ENCODE measurements around the gene ABCD2. TPM values are rescaled to one million over a fixed set of nuclear protein-coding genes. Genes with fewer than 3 reads are reported as not detected.
"Not testable (repeated sequence)": the region's sequence is repeated elsewhere in the genome, so short reads cannot be mapped to it uniquely, and the experiment has no call there.

The ABCD2 gene
- total RNA-seq, 1 donor from 2014 or later, result 0.34 TPM

DNA sequence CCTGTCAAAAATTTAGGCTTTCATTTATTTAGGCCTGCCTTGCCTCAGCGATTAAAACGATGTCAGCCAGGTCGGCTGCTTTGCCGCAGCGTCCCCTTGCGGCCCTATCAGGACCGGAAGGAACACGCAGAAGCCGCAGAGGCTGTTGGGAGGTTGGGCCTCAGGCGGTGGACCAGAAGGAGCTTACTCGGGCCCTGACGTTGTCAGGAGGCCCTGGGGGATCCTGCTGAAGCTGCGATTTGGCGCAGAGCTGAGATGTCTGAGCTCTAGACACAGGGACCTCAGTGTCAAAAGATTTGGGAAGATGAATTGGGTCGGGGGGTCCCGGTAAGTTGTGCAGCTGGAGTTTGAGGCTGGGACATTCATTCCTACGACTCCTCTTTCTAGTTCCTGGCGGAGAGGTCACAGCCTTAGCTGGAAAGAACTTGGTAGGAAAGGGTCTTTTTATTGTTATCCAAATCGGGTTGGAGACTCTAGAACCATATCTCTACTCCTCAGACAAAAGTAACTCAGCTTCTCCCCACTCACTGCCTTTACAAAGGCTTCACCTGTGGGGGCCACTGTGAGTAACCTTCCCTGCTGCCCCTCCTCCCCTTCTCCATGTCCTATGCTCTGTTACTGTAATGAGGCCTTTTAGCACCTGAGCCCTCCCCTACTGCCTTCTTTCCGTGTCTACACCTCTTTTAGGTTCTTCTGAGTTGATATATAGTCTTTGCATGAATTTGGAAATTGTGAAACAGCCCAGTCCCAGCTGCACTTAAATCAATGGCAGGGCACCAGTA, 6.6 kb upstream of the ABCD2 start:
- TF ChIP-seq, protein P1, sequence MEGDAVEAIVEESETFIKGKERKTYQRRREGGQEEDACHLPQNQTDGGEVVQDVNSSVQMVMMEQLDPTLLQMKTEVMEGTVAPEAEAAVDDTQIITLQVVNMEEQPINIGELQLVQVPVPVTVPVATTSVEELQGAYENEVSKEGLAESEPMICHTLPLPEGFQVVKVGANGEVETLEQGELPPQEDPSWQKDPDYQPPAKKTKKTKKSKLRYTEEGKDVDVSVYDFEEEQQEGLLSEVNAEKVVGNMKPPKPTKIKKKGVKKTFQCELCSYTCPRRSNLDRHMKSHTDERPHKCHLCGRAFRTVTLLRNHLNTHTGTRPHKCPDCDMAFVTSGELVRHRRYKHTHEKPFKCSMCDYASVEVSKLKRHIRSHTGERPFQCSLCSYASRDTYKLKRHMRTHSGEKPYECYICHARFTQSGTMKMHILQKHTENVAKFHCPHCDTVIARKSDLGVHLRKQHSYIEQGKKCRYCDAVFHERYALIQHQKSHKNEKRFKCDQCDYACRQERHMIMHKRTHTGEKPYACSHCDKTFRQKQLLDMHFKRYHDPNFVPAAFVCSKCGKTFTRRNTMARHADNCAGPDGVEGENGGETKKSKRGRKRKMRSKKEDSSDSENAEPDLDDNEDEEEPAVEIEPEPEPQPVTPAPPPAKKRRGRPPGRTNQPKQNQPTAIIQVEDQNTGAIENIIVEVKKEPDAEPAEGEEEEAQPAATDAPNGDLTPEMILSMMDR (IDR thresholded peaks at IDR 0.05; ENCODE audit: unreplicated experiment), result no peak
- Mint-ChIP-seq H3K27ac (no peak overlapping the region), H3K9me3 (no peaks in the 10 kb centered on the region), H3K4me1 (no peaks in the 10 kb centered on the region), H3K4me3 (no peak overlapping the region), H3K36me3 (no peaks in the 10 kb centered on the region), H3K27me3 (ENCODE audit: low read depth) (no peaks in the 10 kb centered on the region)
- no peak for DNase-seq (ENCODE audit: low spot score in 2 of 2, unreplicated experiment in 2 of 2)

DNA sequence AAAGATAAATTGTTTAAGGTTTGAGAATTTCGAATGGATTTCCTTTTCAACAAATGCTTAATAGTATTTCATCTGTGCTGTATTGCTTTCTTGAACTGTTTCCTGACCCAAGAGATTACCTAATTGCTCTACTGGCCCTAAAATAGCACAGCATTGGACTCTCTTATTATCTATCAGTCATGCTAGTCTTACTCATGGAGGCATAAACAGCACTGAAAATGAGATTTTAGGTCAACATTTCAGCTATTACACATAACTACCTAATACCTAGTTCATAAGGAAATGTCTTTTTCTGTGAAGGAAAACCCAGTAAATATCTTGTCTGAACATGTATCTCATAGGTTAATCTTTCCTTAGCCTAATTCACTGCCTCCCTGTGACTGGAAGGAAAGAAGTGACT, 4.3 kb upstream of the ABCD2 start:
- Mint-ChIP-seq H3K4me1 (peaks cover 4% of the 10 kb centered on the region), H3K4me3 (no peak overlapping the region), H3K27ac (no peak overlapping the region), H3K9me3 (no peaks in the 10 kb centered on the region), H3K36me3 (no peaks in the 10 kb centered on the region), H3K27me3 (ENCODE audit: low read depth) (no peaks in the 10 kb centered on the region)
- TF ChIP-seq, protein P1 (IDR thresholded peaks at IDR 0.05; ENCODE audit: unreplicated experiment), result no peak
- DNase-seq (ENCODE audit: low spot score in 2 of 2, unreplicated experiment in 2 of 2), result no peak

DNA sequence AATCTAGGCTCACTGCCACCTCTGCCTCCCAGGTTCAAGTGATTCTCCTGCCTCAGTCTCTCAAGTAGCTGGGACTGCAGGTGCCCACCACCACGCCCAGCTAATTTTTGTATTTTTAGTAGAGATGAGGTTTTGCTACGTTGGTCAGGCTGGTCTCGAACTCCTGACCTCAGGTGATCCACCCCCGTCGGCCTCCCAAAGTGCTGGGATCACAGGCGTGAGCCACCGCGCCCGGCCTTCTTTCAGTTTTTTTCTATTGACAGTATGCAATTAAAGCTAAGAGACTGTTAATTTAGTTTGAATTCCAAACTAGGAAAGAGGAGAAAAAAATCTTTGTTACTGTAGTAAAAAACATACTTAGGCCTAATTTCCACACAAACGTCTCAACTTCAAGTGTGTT, 3.6 kb upstream of the ABCD2 start:
- H3K4me3 Mint-ChIP-seq, result not testable (repeated sequence)

DNA sequence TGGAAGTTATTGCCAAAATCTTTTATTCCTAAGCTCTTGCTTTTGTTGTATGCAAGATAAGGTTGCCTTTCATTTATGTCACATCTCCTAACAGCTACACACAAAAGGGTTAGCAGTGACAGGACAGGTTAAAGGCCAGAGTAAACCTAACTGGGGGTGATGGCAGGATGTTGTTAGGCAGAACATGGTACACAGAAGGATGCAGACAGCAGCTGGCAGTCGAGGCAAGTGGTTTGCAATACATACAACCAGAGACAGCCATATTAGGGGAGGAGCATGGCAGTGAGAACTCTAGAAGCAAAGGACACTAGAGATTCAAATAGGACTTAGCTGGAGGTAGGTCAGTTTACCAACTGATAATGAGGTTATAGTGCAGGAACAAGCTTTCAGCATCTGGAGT, 2.7 kb upstream of the ABCD2 start:
- Mint-ChIP-seq H3K9me3 (no peaks in the 10 kb centered on the region), H3K27ac (no peak overlapping the region), H3K27me3 (ENCODE audit: low read depth) (peaks cover 2% of the 10 kb centered on the region), H3K4me1 (peaks cover 4% of the 10 kb centered on the region), H3K36me3 (no peaks in the 10 kb centered on the region), H3K4me3 (no peak overlapping the region)
- TF ChIP-seq, protein P1 (IDR thresholded peaks at IDR 0.05; ENCODE audit: unreplicated experiment), result no peak
- DNase-seq (ENCODE audit: low spot score in 2 of 2, unreplicated experiment in 2 of 2), result no peak

More for the DNA sequence above, 3.6 kb upstream of the ABCD2 start:
- H3K27me3 Mint-ChIP-seq (ENCODE audit: low read depth); H3K27ac Mint-ChIP-seq; H3K9me3 Mint-ChIP-seq; H3K36me3 Mint-ChIP-seq; H3K4me1 Mint-ChIP-seq; DNase-seq (ENCODE audit: low spot score in 2 of 2, unreplicated experiment in 2 of 2): not testable (repeated sequence)

DNA sequence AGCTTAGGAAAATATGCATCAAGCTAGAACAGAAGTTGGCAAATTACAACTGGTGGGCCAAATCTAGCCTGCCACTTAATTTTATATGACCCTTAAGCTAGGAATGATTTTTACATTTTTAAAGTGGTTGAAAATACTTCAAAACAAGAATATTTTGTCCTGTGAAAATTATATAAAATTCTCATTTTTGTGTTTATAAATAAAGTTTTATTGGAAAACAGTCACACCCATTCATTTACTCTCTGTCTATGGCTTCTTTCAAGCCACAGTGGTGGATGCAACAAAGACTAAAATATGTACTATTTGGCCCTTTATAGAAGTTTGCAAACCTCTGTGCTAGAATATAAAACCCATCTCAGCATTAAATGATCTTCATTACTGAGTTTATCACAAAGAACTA, 2.1 kb upstream of the ABCD2 start:
- no peak for DNase-seq (ENCODE audit: low spot score in 2 of 2, unreplicated experiment in 2 of 2)
- Mint-ChIP-seq H3K9me3 (no peaks in the 10 kb centered on the region), H3K27me3 (ENCODE audit: low read depth) (peaks cover 2% of the 10 kb centered on the region), H3K4me3 (no peak overlapping the region), H3K27ac (no peak overlapping the region), H3K4me1 (peaks cover 4% of the 10 kb centered on the region), H3K36me3 (no peaks in the 10 kb centered on the region)
- TF ChIP-seq, protein P1 (IDR thresholded peaks at IDR 0.05; ENCODE audit: unreplicated experiment), result no peak

DNA sequence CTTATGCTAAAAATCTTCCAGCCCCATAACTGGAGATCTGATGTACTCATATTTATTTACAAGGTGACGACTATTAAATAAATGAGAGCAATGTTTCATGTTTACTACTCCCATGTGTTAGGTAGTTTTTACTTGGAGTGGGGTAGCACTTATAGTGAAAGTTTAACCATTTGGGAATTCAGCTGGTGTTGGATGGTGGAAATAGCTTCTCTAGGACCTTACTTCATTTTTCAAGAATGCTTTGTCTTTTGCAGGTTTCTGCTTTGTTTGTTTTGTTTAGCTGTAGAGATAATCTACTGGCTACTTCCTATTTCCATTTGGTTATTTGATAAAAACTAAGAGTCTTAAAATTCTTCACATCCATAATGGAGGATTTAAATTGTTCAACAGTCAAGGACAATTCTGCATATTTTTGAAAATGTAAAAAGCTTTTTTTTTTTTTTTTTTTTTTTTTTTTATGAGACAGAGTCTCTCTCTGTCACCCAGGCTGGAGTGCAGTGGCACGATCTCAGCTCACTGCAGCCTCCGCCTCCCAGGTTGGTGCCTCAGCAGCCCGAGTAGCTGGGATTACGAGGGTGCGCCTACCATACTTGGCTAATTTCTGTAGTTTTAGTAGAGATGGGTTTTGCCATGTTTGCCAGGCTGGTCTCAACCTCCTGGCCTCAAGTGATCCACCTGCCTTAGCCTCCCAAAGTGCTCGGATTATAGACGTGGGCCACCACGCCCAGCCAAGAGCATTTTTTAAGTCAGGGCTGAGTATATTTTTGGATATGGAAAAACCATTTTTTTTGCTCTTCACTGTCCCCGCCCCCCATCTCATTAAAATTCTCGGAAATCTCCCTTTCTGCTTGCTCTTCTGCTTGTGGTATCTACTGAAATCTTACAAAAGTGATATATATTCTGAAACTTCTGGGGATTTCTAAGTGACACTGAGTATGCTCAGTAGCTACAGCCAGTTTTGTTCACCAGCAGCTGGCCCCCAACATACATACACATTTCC, 1.4 kb upstream of the ABCD2 start:
- Mint-ChIP-seq H3K4me3 (peak overlapping the region; percentile 0), H3K9me3 (no peaks in the 10 kb centered on the region)

More for the DNA sequence above, 1.4 kb upstream of the ABCD2 start:
- DNase-seq (ENCODE audit: low spot score in 2 of 2, unreplicated experiment in 2 of 2), result no peak
- Mint-ChIP-seq H3K27ac (peak overlapping the region; percentile 81), H3K4me1 (peaks cover 4% of the 10 kb centered on the region), H3K27me3 (ENCODE audit: low read depth) (peaks cover 2% of the 10 kb centered on the region), H3K36me3 (no peaks in the 10 kb centered on the region)
- TF ChIP-seq, protein P1 (IDR thresholded peaks at IDR 0.05; ENCODE audit: unreplicated experiment), result no peak
